Cardiac muscle cell (in vitro differentiated cells and primary cell): Measurements from ENCODE around the gene MYH9. TPM values are rescaled to one million over a fixed set of nuclear protein-coding genes. Genes with fewer than 3 reads are reported as not detected.

Experiments used
- DNase-seq, 2 donors: peaks; one replicate each; pipeline versions ENCODE4 v3.0.0 to v3.0.0-alpha.2; 2010 to 2017; ENCODE audit warnings: low read depth in 1 of 2, low spot score in 1 of 2
- H3K27ac ChIP-seq: fragments of 200-600 bp; sonication (generic); 2 replicates; pipeline ENCODE4 v1.5.1; 2016
- H3K27me3 ChIP-seq: fragments of 200-600 bp; sonication (generic); 2 replicates; pipeline ENCODE4 v1.6.0; 2016; ENCODE audit warnings: control low read depth
- H3K36me3 ChIP-seq: fragments of 200-600 bp; sonication (generic); 2 replicates; pipeline ENCODE4 v1.5.1; 2016; ENCODE audit warnings: control low read depth
- H3K4me1 ChIP-seq: fragments of 200-600 bp; sonication (generic); 2 replicates; pipeline ENCODE4 v1.8.1; 2017; ENCODE audit warnings: low read depth, mild to moderate bottlenecking, mixed run types
- H3K4me3 ChIP-seq: fragments of 200-600 bp; sonication (generic); 2 replicates; pipeline ENCODE4 v1.5.1; 2016; ENCODE audit warnings: mild to moderate bottlenecking
- H3K9me3 ChIP-seq: fragments of 200-600 bp; sonication (generic); 2 replicates; pipeline ENCODE4 v1.5.1; 2017; ENCODE audit warnings: low read depth, mild to moderate bottlenecking, control low read depth
- CTCF ChIP-seq: IDR thresholded peaks from 2 replicates; pipeline ENCODE4 v1.5.1; 2012; ENCODE audit warnings: low read depth, mild to moderate bottlenecking, low read length
- polyA plus RNA-seq: library from polyadenylated mRNA; unstranded; fragments of >200 nt; fragmentation: Nextera tagmentation; extraction: Ambion mirVana; gene quantifications from 2 replicates; pipeline ENCODE4 v1.2.1, GENCODE V29; 2016
- total RNA-seq: library from RNA; depleted of rRNA; stranded (reverse); fragments of >200 nt; gene quantifications from 2 replicates; pipeline ENCODE4 v1.2.3, GENCODE V29; 2016

MYH9 gene
- total and polyA plus RNA-seq, 2 experiments from 2014 or later, result 88.7 to 174 TPM

GRCh38 chr22:36234213-36234612, 153.6 kb downstream of the MYH9 start:
- Histone ChIP-seq H3K4me1 (no peaks in the 10 kb centered on the region), H3K27me3 (no peaks in the 10 kb centered on the region), H3K27ac (no peak overlapping the region), H3K36me3 (no peaks in the 10 kb centered on the region), H3K4me3 (no peak overlapping the region), H3K9me3 (no peaks in the 10 kb centered on the region)
- no peak for TF ChIP-seq CTCF
- no peak for DNase-seq

GRCh38 chr22:36233796-36234195, 154.0 kb downstream of the MYH9 start:
- TF ChIP-seq CTCF, result no peak
- Histone ChIP-seq H3K4me1 (no peaks in the 10 kb centered on the region), H3K9me3 (no peaks in the 10 kb centered on the region), H3K4me3 (no peak overlapping the region), H3K27ac (no peak overlapping the region), H3K36me3 (no peaks in the 10 kb centered on the region), H3K27me3 (no peaks in the 10 kb centered on the region)
- no peak for DNase-seq

DNA sequence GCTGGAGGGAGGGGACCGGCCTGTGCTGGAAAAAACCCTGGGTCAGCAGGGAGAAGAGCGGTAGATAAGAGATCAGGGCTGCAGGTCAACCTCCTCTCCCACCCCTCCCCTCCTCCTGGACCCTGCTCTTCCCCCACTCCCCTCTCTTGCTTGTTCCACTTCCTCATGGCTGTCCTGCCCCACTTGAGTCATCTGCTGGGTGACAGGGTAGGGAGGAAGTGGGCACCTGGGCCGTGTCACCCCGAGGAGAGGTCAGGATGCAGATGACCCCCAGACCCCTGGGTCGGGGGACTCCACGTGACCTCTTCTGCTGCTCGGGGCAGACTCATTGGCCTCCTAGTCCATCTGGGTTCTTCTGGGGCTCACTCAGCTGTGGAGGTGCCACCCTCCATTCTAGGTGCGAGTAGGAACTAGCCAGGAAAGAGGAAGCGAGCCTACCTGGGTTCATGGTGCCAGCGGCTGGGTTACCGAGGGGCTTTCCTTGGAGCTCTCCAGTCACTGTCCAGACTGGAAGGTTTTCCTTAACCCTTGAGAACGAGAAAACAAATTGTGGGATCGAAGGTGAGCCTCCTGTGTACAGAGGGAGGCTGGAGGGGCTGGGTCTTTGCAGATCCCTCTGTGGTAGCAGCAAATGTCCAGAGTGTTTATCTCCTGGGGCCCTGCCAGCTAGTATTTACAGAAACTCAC, 154.9 kb downstream of the MYH9 start:
- Histone ChIP-seq H3K36me3 (no peaks in the 10 kb centered on the region), H3K27ac (no peak overlapping the region), H3K27me3 (no peaks in the 10 kb centered on the region), H3K9me3 (no peaks in the 10 kb centered on the region), H3K4me3 (no peak overlapping the region), H3K4me1 (no peaks in the 10 kb centered on the region)
- no peak for DNase-seq
- no peak for TF ChIP-seq CTCF

Other genes with a start within 250 kb of the MYH9 start
- gene APOL3, start 227.2 kb downstream of the MYH9 start, total RNA-seq, result not detected in 2 replicates
- not detected in 2 replicates for gene APOL3, start 227.2 kb downstream of the MYH9 start, polyA plus RNA-seq
- 0.04 and 0.27 TPM in 2 replicates for gene APOL4, start 186.2 kb downstream of the MYH9 start, total RNA-seq
- not detected in 2 replicates for gene APOL4, start 186.2 kb downstream of the MYH9 start, polyA plus RNA-seq
- gene APOL2, start 148.4 kb downstream of the MYH9 start, total RNA-seq, result 14.7 and 15.1 TPM in 2 replicates
- 8.7 and 10.8 TPM in 2 replicates for gene APOL2, start 148.4 kb downstream of the MYH9 start, polyA plus RNA-seq
- gene APOL1, start 134.8 kb downstream of the MYH9 start, total RNA-seq, result 0.11 TPM in 1 of 2 replicates, not detected in the other
- 0.06 TPM in 1 of 2 replicates, not detected in the other for gene APOL1, start 134.8 kb downstream of the MYH9 start, polyA plus RNA-seq
- gene TXN2, start 93.7 kb upstream of the MYH9 start, total RNA-seq, result 54.5 and 83.1 TPM in 2 replicates
- gene TXN2, start 93.7 kb upstream of the MYH9 start, polyA plus RNA-seq, result 143 and 193 TPM in 2 replicates
- gene FOXRED2, start 119.1 kb upstream of the MYH9 start, total RNA-seq, result 17.1 and 25.7 TPM in 2 replicates
- 22.3 and 24.4 TPM in 2 replicates for gene FOXRED2, start 119.1 kb upstream of the MYH9 start, polyA plus RNA-seq
- 413 and 497 TPM in 2 replicates for gene EIF3D, start 141.2 kb upstream of the MYH9 start, total RNA-seq
- gene EIF3D, start 141.2 kb upstream of the MYH9 start, polyA plus RNA-seq, result 136 and 159 TPM in 2 replicates